ENCODE measurements around the gene MYBPC3. TPM values are rescaled to one million over a fixed set of nuclear protein-coding genes. Genes with fewer than 3 reads are reported as not detected.
A peak's percentile ranks its signal among the peaks of the same experiment; 100 is the strongest.

Gene MYBPC3
- total RNA-seq, 2 experiments from 2014 or later = not detected

DNA sequence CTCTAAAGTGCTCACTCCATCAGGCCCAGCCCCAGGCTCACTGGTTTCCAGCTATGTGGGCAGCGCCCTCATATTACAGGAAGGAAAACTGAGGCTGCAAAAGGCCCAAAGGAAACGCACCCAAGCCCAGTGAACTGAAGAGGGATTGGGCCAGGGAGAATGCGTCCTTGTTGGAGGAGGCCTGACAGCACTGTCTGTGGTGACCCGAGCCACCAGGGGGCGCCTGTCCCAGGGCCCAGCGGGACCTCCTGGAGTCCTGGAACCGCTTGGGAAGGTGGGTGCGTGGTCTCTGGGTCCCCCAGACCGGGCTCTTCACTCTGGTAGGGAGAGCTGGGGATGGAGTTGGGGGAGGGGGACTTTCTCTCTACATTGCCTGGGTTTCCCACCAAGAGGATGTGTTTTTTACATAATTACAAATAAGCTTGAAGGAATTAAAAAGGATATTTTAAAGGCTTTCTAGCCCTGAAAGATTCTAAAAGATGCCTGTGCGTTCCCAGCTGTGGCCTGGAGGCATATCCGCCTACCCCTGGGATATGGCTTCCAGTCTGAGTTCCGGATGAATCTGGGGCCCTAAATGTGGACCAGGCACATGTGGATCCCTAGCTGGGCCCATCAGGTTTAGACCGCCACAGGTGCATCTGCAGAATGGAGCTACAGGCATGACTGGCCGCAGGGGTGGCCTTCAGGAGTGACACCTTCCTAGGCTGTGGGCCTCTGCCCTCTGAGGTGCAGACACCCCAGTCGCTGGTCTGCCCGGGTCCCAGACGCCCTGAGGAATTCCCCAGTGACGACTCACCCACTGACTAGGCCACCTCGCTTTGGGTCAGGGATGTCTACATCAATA lies 21.6 kb upstream of the MYBPC3 start:
- no peaks in the 10 kb centered on the region for H3K36me3 Mint-ChIP-seq (ENCODE audit: low read depth)
- H3K27me3 Mint-ChIP-seq = no peaks in the 10 kb centered on the region
- peaks cover 22% of the 10 kb centered on the region for H3K4me1 Mint-ChIP-seq
- peak overlapping the region; percentile 25 for H3K27ac Mint-ChIP-seq
- no peak overlapping the region for H3K4me3 Mint-ChIP-seq
- no peaks in the 10 kb centered on the region for H3K9me3 Mint-ChIP-seq (ENCODE audit: low read depth)
- ChIA-PET POLR2A (interaction anchor here (0.5 to 0.6 kb wide), 2 partner anchors 11 to 341 kb away, joined by 3 to 6 read pairs; no protein-coding TSS in a partner anchor), CTCF (interaction anchor here (0.5 to 2.7 kb wide), 34 partner anchors 10 to 586 kb away, joined by 3 to 29 read pairs (median 4); partner anchors contain the start of genes C1QTNF4, MYBPC3, PTPMT1 and RAPSN)
- intact Hi-C loops (cut with DNase I, micrococcal nuclease) = loop anchor here (1.0 kb wide), 6 partner anchors 20 to 479 kb away; partner anchors contain the start of genes SLC39A13 (in 2 of the 2) and PSMC3 (in 1 of the 2)
- ATAC-seq = peak; percentile 89
- DNase-seq = peak; percentile 92

DNA sequence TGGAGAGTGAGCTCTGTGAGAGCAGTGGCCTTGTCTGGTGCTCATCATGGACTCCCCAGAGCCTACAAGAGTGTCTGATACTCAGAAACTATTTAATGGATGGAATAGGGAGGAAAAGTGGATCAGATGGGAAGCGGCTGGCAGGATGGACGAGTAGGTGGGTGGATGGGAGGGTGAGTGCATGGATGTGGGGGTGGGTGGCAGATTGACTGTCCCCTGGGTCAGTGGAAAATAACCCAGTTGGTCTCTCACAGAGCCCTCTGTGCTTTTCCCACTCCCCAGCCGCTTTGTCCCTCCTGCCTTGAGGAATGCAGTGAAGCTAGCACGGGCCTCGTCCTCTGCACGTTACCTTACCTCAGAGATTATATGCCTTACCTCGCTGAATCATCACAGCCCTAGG lies 19.9 kb upstream of the MYBPC3 start:
- Mint-ChIP-seq H3K27ac (no peak overlapping the region), H3K9me3 (ENCODE audit: low read depth) (no peaks in the 10 kb centered on the region), H3K4me1 (peaks cover 26% of the 10 kb centered on the region), H3K27me3 (no peaks in the 10 kb centered on the region), H3K36me3 (ENCODE audit: low read depth) (no peaks in the 10 kb centered on the region), H3K4me3 (no peak overlapping the region)
- POLR2A ChIA-PET = no interaction called here
- CTCF ChIA-PET = interaction anchor here (0.6 to 2.7 kb wide), 8 partner anchors 12 to 874 kb away, joined by 3 to 29 read pairs (median 4); no protein-coding TSS in a partner anchor
- intact Hi-C loops (cut with DNase I, micrococcal nuclease) = no loop called here
- DNase-seq (no peak), ATAC-seq (no peak)

DNA sequence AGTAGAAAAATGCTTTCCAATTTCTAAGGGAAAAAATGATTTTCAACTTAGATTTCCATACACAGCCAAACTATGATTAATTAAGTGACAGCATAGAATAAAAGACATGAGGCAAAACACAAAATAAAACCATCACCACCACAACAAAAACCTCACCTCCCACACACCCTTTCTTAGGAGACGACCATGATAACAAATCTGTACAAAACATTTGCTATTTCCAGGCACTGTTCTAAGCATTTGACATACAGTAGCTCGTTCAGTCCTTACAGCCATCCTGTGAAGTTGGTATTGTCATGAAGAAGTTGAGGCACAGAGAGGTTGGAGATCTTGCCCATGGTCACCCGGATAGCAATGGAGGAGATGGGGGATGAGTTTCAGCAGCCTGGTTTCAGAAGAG lies 17.2 kb upstream of the MYBPC3 start:
- Mint-ChIP-seq H3K4me1 (peaks cover 27% of the 10 kb centered on the region), H3K36me3 (ENCODE audit: low read depth) (no peaks in the 10 kb centered on the region), H3K27me3 (peaks cover 2% of the 10 kb centered on the region), H3K4me3 (no peak overlapping the region), H3K9me3 (ENCODE audit: low read depth) (no peaks in the 10 kb centered on the region), H3K27ac (peak overlapping the region; percentile 80)
- peak; percentile 60 for DNase-seq
- ChIA-PET CTCF (interaction anchor here (0.6 to 1.0 kb wide), 2 partner anchors 10 to 13 kb away, joined by 3 read pairs; no protein-coding TSS in a partner anchor), POLR2A (interaction anchor here (0.7 kb wide), 1 partner anchor 9 kb away, joined by 3 read pairs; no protein-coding TSS in a partner anchor)
- intact Hi-C loops (cut with DNase I, micrococcal nuclease) = loop anchor here in 1 of 2 experiments (1.0 kb wide), 1 partner anchor 39 kb away; the partner anchor contains the start of gene SLC39A13
- ATAC-seq = peak; percentile 40

DNA sequence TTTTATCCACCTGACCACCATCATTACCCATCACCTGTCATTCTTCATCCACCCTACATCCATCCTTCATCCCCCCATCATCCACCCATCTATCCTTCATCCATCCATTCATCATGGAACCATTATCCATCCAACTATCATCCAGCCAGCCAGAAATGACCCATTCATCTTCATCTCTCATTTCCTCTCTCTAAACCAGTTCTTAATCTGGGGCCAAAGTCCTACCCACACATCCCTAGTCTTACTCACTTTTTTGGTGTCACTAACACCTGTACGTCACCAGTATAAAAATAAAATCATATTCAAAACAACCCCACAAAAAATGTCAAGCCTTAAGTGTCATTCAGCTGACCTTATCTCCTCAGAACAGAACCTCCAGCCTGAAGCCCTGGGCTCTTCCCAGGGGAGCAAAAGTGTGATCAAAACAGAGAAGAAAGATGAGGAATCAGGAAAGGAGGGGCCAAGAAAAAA lies 13.6 kb upstream of the MYBPC3 start:
- no peak for DNase-seq
- Mint-ChIP-seq H3K9me3 (ENCODE audit: low read depth) (no peaks in the 10 kb centered on the region), H3K27ac (no peak overlapping the region), H3K36me3 (ENCODE audit: low read depth) (no peaks in the 10 kb centered on the region), H3K27me3 (peaks cover 2% of the 10 kb centered on the region), H3K4me1 (peaks cover 23% of the 10 kb centered on the region), H3K4me3 (no peak overlapping the region)
- ChIA-PET POLR2A (no interaction called here), CTCF (interaction anchor here (1.1 kb wide), 1 partner anchor 87 kb away, joined by 4 read pairs; no protein-coding TSS in a partner anchor)
- intact Hi-C loops (cut with DNase I, micrococcal nuclease) = no loop called here
- no peak for ATAC-seq

GRCh38 chr11:47361419-47361818 lies 8.9 kb upstream of the MYBPC3 start:
- DNase-seq = no peak
- POLR2A ChIA-PET = no interaction called here
- Mint-ChIP-seq H3K4me3 (no peak overlapping the region), H3K9me3 (ENCODE audit: low read depth) (no peaks in the 10 kb centered on the region), H3K4me1 (peaks cover 23% of the 10 kb centered on the region), H3K27ac (no peak overlapping the region), H3K36me3 (ENCODE audit: low read depth) (no peaks in the 10 kb centered on the region), H3K27me3 (peaks cover 2% of the 10 kb centered on the region)
- ATAC-seq = no peak
- CTCF ChIA-PET = interaction anchor here (2.4 kb wide), 1 partner anchor 12 kb away, joined by 14 read pairs; no protein-coding TSS in a partner anchor
- intact Hi-C loops (cut with DNase I, micrococcal nuclease) = no loop called here

GRCh38 chr11:47360341-47360740 lies 7.8 kb upstream of the MYBPC3 start:
- ChIA-PET CTCF (interaction anchor here (1.5 to 2.4 kb wide), 2 partner anchors 13 to 52 kb away, joined by 7 to 14 read pairs; no protein-coding TSS in a partner anchor), POLR2A (interaction anchor here (0.5 kb wide), 1 partner anchor 9 kb away, joined by 3 read pairs; no protein-coding TSS in a partner anchor)
- Mint-ChIP-seq H3K4me3 (no peak overlapping the region), H3K36me3 (ENCODE audit: low read depth) (no peaks in the 10 kb centered on the region), H3K9me3 (ENCODE audit: low read depth) (no peaks in the 10 kb centered on the region), H3K27ac (no peak overlapping the region), H3K4me1 (peaks cover 18% of the 10 kb centered on the region), H3K27me3 (no peaks in the 10 kb centered on the region)
- DNase-seq = no peak
- intact Hi-C loops (cut with DNase I, micrococcal nuclease) = no loop called here
- no peak for ATAC-seq

DNA sequence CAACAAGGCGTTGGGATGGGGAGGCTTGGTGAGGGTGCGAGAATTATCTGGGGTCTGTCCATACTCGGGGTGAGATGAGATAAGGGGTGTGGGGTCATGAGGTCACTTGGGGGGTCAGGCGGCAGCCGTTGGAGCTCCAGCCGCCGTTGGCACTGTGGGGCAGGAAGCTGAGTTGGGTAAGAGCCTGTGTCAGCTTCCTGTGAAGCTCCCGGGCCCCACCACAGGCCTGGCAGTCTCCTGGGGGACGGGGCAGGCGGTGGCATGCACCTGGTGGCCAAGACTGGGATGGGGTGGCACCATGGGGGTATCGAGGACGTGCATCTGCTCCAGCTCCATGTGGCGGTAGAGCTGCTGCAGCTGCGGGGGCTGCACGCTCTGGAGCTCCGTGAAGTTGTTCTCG lies 7.1 kb upstream of the MYBPC3 start:
- Mint-ChIP-seq H3K4me3 (no peak overlapping the region), H3K36me3 (ENCODE audit: low read depth) (no peaks in the 10 kb centered on the region), H3K27me3 (no peaks in the 10 kb centered on the region), H3K27ac (no peak overlapping the region), H3K9me3 (ENCODE audit: low read depth) (no peaks in the 10 kb centered on the region), H3K4me1 (peaks cover 18% of the 10 kb centered on the region)
- ATAC-seq = peak; percentile 31
- ChIA-PET CTCF (interaction anchor here (0.6 to 2.4 kb wide), 6 partner anchors 11 to 858 kb away, joined by 3 to 14 read pairs (median 4); no protein-coding TSS in a partner anchor), POLR2A (no interaction called here)
- intact Hi-C loops (cut with DNase I, micrococcal nuclease) = loop anchor here in 1 of 2 experiments (10.0 kb wide), 1 partner anchor 475 kb away; no protein-coding TSS in a partner anchor
- peak; percentile 34 for DNase-seq

GRCh38 chr11:47359162-47359561 lies 6.7 kb upstream of the MYBPC3 start:
- no peak overlapping the region for H3K4me3 Mint-ChIP-seq
- intact Hi-C loops (cut with DNase I, micrococcal nuclease) = loop anchor here in 1 of 2 experiments (10.0 kb wide), 1 partner anchor 474 kb away; no protein-coding TSS in a partner anchor
- POLR2A ChIA-PET = no interaction called here
- DNase-seq (no peak), ATAC-seq (no peak)
- no peaks in the 10 kb centered on the region for H3K36me3 Mint-ChIP-seq (ENCODE audit: low read depth)
- CTCF ChIA-PET = interaction anchor here (0.8 to 2.4 kb wide), 5 partner anchors 11 to 96 kb away, joined by 3 to 14 read pairs (median 4); no protein-coding TSS in a partner anchor
- H3K27me3 Mint-ChIP-seq = no peaks in the 10 kb centered on the region
- H3K27ac Mint-ChIP-seq = no peak overlapping the region
- H3K4me1 Mint-ChIP-seq = peaks cover 18% of the 10 kb centered on the region
- H3K9me3 Mint-ChIP-seq (ENCODE audit: low read depth) = no peaks in the 10 kb centered on the region

GRCh38 chr11:47358731-47359051 lies 6.2 kb upstream of the MYBPC3 start:
- no peaks in the 10 kb centered on the region for H3K9me3 Mint-ChIP-seq (ENCODE audit: low read depth)
- POLR2A ChIA-PET = no interaction called here
- H3K4me3 Mint-ChIP-seq = no peak overlapping the region
- H3K27ac Mint-ChIP-seq = no peak overlapping the region
- DNase-seq (no peak), ATAC-seq (no peak)
- CTCF ChIA-PET = interaction anchor here (1.0 kb wide), 1 partner anchor 96 kb away, joined by 3 read pairs; no protein-coding TSS in a partner anchor
- no peaks in the 10 kb centered on the region for H3K27me3 Mint-ChIP-seq
- peaks cover 18% of the 10 kb centered on the region for H3K4me1 Mint-ChIP-seq
- intact Hi-C loops (cut with DNase I, micrococcal nuclease) = loop anchor here in 1 of 2 experiments (10.0 kb wide), 1 partner anchor 474 kb away; no protein-coding TSS in a partner anchor
- H3K36me3 Mint-ChIP-seq (ENCODE audit: low read depth) = no peaks in the 10 kb centered on the region

DNA sequence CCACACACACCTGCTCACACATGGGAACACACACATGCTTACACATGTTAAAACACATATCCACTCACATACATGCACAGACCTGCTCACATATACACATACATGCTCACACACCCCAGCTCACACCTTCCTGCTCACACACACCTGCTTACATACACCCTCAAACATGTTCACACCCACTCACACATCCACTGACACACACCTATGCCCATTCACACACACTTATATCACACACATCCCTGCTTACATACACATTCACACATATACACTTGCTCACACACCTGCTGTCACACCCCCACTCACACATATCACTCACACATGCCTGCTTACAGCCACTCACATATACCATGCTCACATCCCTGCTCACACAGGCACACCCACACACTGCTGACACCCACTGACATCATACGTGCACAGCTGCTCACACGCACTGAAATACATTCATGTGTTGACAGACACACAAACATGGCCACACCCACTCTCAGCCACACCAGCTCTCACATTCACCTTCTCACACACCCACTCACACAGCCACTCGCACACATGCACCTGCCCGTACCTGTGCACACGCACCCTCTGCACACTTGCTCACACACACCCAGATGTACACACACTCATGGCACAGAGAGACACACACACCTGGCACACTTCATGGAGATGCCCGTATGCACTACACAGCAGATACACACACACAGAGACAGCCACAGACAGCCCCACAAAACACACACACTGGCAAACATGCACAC lies 5.7 kb upstream of the MYBPC3 start:
- intact Hi-C loops (cut with DNase I, micrococcal nuclease) = loop anchor here in 1 of 2 experiments (10.0 kb wide), 1 partner anchor 473 kb away; no protein-coding TSS in a partner anchor
- CTCF ChIA-PET = no interaction called here
- no peak overlapping the region for H3K4me3 Mint-ChIP-seq

DNA sequence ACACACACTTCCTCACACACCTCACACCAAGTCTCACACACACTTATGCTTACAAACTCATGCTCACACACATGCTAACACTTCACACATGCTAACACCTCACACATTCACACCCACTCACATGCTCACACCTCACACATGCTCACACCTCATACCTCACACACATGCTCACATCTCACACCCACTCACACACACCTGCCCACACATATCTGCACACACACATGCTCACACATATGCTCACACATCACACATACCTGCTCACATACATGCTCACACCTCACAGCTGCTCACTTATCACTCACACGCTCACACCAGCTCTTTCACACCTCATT lies 4.5 kb upstream of the MYBPC3 start:
- CTCF ChIA-PET = no interaction called here
- DNase-seq (no peak), ATAC-seq (no peak)
- intact Hi-C loops (cut with DNase I, micrococcal nuclease) = loop anchor here in 1 of 2 experiments (10.0 kb wide), 1 partner anchor 472 kb away; no protein-coding TSS in a partner anchor
- H3K9me3 Mint-ChIP-seq (ENCODE audit: low read depth) = no peaks in the 10 kb centered on the region
- no peaks in the 10 kb centered on the region for H3K27me3 Mint-ChIP-seq
- H3K36me3 Mint-ChIP-seq (ENCODE audit: low read depth) = no peaks in the 10 kb centered on the region
- H3K4me1 Mint-ChIP-seq = peaks cover 18% of the 10 kb centered on the region
- no peak overlapping the region for H3K27ac Mint-ChIP-seq
- POLR2A ChIA-PET = no interaction called here
- H3K4me3 Mint-ChIP-seq = no peak overlapping the region

More for the DNA sequence above, 5.7 kb upstream of the MYBPC3 start:
- ATAC-seq (no peak), DNase-seq (no peak)
- H3K4me1 Mint-ChIP-seq = peaks cover 18% of the 10 kb centered on the region
- no peaks in the 10 kb centered on the region for H3K27me3 Mint-ChIP-seq
- POLR2A ChIA-PET = no interaction called here
- H3K9me3 Mint-ChIP-seq (ENCODE audit: low read depth) = no peaks in the 10 kb centered on the region
- H3K36me3 Mint-ChIP-seq (ENCODE audit: low read depth) = no peaks in the 10 kb centered on the region
- H3K27ac Mint-ChIP-seq = no peak overlapping the region

All from activated CD4-positive, alpha-beta T cell treated with anti-CD3 and anti-CD28 coated beads for 36 hours (primary cell).